ENCODE results near the gene CNTNAP2.

Gene CNTNAP2

DNA sequence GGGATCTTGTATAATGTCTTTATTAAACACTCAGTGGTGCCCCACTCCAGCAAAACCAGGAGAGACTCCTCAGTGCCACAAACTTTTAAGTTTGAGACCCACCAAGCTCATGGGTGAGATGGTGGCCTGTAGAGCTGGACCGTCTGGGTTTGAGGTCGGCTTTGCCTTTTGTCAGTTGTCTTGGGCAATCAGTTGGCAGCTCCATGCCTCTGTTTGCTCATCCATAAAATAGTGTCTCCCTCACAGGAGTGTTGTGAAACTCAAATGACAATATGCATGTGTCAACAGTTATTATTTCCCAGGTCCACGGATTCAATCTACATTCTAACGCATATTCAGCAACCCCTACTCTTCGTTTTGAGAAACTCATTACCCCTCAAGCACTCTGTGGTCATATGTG, 2106.1 kb downstream of the CNTNAP2 start:
- TF ChIP-seq GATA3 (IDR thresholded peaks at IDR 0.05; ENCODE audit: low read depth, low read length) (no peak), GATA2 (IDR thresholded peaks at IDR 0.05; ENCODE audit: low read depth, low read length) (no peak)

DNA sequence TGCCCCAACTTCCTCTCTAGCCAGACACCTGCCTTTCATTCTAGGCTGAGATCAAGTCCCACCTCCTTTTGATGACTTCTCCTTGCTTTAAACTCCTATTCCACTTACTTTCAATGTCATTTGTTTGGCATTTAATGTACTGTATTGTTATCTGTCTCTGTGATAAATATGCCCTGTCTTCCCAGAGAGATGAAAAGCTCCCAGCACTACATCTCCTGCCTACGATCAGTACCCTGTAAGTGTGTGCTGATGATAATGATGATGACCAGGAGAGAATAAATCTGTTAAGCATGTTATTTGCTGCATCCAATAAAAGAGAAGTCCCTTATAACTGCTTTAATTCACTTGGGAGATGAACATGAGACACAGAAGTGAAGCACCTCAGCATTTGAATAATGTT, 2106.6 kb downstream of the CNTNAP2 start:
- no peak for TF ChIP-seq GATA2 (IDR thresholded peaks at IDR 0.05; ENCODE audit: low read depth, low read length)
- no peak for TF ChIP-seq GATA3 (IDR thresholded peaks at IDR 0.05; ENCODE audit: low read depth, low read length)

DNA sequence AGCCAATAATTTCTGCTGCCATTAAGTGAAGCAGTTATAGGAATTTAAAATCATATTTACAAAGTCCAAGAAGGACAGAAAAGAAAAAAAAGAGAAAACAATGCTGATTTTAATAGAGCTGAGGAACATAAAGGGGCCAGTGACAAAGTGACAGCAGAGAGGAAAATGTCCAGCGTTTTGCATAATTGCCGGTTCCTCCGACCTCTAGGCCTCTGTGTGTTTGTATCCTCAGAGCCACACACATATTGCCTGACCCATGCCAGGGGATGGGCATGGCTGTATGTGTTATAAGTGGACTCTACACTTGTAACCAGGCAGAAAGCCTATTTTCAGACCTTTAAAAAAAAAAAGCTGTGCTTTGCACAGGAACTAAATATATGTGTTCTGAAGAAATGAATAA, 2107.1 kb downstream of the CNTNAP2 start:
- no peak for TF ChIP-seq GATA3 (IDR thresholded peaks at IDR 0.05; ENCODE audit: low read depth, low read length)

DNA sequence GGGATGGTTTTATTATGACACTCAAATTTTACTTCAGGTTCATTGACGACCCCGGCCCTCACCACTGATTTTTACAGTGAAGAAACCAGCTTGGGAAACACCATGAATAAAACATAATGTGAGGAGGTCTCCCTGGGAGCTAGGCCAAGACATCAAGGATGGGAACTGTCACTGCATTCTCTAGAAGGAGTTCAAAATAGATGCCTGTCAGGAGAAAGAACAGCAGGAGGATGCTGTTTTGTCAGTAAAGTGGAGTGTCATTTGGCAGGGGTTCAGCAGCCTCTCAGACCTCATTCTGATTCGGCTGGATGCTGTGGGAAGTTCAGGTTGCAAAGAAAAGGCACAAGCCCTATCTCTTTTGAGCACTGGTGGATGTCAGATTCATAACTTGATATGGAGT, 2113.7 kb downstream of the CNTNAP2 start:
- TF ChIP-seq GATA2 (IDR thresholded peaks at IDR 0.05; ENCODE audit: low read depth, low read length): no peak
- no peak for TF ChIP-seq GATA3 (IDR thresholded peaks at IDR 0.05; ENCODE audit: low read depth, low read length)

DNA sequence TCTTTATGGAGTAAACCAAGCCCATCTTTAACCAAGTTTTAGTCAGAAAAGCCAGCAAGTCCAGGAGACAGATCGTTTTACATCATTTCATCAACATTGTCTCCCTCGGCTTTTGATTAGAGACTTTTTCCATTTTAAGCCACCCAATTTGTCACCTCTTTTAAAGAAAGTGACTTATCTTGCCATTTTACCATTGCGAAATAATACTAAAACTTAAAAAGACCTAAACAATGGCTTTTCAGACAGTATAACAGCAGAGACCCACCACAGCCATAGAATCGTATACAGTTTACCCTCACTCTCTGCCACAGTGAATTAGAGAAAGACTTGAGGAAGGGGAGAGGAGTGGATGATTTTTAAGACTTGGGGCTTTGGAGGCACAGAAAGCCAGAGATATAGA, 2114.3 kb downstream of the CNTNAP2 start:
- no peak for TF ChIP-seq GATA3 (IDR thresholded peaks at IDR 0.05; ENCODE audit: low read depth, low read length)
- no peak for TF ChIP-seq GATA2 (IDR thresholded peaks at IDR 0.05; ENCODE audit: low read depth, low read length)

DNA sequence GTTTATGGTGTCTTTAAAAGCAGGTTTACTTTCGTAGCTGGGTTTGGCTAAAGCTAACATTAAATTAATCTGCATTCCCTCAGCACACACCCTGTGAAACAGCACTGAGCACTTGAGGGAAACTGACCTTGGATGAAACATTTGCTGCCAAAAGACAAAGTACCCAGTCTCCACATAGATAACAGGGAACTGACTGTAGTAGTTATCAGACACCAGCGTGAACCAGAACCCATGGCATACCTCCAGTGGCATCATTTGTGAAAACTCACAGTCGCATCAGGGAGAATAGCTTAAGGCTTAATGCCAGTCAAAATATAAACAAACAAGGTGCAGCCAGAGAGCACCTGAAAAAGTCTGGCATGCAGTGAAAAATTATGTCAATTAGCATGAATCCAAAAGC, 2116.2 kb downstream of the CNTNAP2 start:
- no peak for TF ChIP-seq GATA3 (IDR thresholded peaks at IDR 0.05; ENCODE audit: low read depth, low read length)
- TF ChIP-seq GATA2 (IDR thresholded peaks at IDR 0.05; ENCODE audit: low read depth, low read length): no peak

DNA sequence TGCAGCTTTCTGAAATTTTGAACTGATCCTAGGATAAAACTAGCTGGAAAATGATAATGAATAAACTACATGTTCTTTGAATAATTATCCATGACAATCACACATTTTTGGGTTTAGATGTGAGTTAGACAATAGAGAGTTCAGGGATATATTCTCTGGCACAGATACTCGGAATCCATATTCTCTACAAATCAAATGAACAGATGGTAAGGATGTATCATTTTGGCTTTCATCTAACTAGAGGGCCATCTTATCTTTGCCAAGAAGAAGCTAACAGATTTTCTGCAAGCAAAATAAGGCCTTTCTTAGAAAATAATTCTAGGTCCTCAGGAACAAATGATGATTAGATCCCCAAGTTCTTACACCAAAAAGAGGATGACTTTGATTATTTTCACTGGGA, 2118.1 kb downstream of the CNTNAP2 start:
- no peak for TF ChIP-seq GATA3 (IDR thresholded peaks at IDR 0.05; ENCODE audit: low read depth, low read length)

DNA sequence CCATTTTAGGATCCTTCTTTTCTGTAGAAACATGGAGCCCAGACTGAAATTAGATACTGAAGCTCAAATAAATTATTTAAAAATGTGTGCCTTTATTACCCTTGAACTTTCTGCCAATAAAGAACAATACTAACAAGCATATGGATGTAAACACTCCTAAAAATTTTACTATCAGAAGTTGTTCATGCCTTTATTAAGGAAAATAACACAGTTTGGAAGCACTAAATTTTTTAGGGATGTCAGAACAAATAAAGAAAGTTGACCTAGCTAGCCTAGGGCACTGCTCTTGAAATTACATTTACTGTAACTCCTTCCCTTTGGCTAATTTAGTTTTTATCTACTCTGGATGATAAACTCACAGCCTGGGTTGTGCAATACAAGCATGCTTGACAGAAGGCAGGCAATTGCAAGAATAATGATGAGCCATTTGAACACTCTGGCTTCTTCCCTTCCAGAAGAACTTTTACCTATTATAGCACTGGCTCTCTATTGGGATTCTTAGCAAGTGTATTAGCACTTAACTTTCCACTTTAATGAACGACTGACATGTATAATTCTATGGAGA, 2122.2 kb downstream of the CNTNAP2 start:
- TF ChIP-seq GATA2 (IDR thresholded peaks at IDR 0.05; ENCODE audit: low read depth, low read length) (no peak), GATA3 (IDR thresholded peaks at IDR 0.05; ENCODE audit: low read depth, low read length) (no peak)

DNA sequence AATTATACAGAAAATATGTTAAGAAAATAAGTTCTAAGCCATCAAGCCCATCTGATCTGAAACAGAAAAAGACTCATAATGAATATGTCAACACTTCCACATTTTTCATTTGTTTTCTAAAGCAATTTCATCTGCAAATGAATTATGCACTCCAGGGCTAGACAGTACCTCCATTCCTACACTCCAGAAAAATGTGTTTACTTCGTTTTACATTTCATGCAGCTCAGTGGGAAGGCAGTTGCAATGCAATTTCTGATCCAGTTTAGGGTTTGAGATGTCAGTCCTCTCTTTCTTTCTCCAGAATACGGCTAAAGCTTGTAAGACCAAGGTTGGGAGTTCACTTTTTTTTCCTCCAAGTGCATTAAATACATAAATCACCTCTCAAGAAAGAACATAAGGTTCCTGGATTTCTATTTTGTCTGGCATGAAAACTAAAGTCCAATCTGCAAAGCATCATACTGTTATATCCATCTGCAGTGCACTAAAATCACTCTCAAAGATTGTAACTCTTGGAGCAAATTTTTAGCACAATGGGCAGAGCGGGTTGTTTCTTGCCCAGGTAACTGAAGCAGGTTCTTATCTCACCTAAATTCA, 2125.2 kb downstream of the CNTNAP2 start:
- TF ChIP-seq GATA2 (IDR thresholded peaks at IDR 0.05; ENCODE audit: low read depth, low read length): no peak
- TF ChIP-seq GATA3 (IDR thresholded peaks at IDR 0.05; ENCODE audit: low read depth, low read length): no peak

DNA sequence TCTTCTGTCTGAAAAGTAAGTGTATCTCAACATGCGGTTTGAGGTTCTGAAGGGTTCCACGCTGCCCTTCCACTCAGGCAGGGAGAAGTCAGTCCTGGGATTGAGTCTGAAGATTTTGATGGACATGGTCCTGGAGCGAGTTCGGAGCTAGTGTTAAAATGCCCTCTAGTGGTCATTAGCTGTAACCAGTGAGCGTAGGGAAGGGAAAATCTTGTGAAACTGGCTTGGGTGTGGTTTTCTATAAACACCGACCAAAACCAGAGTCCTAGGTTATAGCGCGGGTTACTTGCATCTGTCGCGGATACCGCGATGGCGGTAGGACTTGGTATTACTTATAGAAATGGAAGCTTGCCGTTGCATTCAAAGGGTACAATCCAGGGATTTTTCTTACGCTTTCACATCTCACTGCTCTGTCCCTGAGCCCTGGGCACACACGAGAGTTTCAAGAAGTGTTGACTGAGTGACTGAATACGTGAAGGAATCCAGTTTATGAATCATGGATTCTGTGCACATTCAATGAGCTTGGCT, 2125.8 kb downstream of the CNTNAP2 start:
- TF ChIP-seq GATA2 (IDR thresholded peaks at IDR 0.05; ENCODE audit: low read depth, low read length) (no peak), GATA3 (IDR thresholded peaks at IDR 0.05; ENCODE audit: low read depth, low read length) (no peak)

DNA sequence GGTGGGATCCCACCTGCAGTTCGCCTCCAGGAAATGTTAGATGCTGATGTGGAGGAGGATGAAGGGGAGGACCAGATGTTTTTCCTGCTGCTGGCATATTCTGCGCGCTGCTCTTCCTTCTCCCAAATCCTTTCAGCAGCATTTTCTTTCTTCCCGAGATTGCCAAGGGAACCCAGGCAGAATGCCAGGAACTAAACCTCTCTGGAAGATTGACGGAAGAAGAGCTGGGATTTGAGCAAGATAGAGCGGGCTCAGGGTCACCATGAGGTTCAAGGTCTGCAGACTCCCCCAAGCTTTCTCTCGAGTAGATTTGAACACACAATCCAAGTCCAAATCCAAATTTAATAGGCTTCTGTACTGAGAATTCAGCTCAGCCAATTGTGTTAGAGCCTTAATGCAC, 2128.8 kb downstream of the CNTNAP2 start:
- TF ChIP-seq GATA2 (IDR thresholded peaks at IDR 0.05; ENCODE audit: low read depth, low read length) (no peak), GATA3 (IDR thresholded peaks at IDR 0.05; ENCODE audit: low read depth, low read length) (no peak)

DNA sequence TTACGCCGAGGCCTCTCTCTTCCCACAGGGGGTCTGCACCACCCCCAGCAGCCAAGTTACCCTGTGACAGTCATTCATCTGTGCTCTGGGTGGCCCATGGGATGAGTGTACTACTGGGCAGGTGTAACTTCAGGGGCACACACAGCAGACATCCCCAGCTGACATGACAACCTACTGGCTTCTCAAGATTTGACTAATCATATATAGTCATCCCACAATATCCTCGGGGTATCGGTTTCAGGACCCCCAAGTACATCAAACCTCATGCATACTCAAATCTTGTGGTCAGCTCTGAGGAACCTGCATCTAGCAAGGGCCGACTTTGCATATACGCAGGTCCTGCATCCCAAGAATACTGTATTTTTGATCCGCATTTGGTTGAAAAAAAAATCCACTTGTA, 2137.0 kb downstream of the CNTNAP2 start:
- TF ChIP-seq GATA2 (IDR thresholded peaks at IDR 0.05; ENCODE audit: low read depth, low read length) (no peak), GATA3 (IDR thresholded peaks at IDR 0.05; ENCODE audit: low read depth, low read length) (no peak)

DNA sequence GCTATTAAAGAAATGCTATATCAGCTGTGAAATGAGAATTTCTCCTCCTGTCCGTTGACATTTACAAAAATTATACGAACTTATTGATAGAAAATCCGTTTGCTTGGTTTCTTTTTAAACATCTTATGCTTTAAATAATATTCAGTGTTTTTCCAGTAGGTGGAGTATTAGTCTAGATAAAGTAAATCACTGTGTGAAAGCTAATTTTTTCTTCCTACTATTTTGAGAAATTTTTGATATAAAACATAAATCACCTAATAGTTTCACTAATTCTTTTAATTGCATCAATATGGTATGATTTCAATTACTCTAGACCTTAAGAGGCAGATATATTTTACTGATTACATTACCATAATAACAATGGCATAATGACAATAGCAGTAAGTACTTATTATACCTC, 2138.7 kb downstream of the CNTNAP2 start:
- no peak for TF ChIP-seq GATA2 (IDR thresholded peaks at IDR 0.05; ENCODE audit: low read depth, low read length)
- TF ChIP-seq GATA3 (IDR thresholded peaks at IDR 0.05; ENCODE audit: low read depth, low read length): no peak

DNA sequence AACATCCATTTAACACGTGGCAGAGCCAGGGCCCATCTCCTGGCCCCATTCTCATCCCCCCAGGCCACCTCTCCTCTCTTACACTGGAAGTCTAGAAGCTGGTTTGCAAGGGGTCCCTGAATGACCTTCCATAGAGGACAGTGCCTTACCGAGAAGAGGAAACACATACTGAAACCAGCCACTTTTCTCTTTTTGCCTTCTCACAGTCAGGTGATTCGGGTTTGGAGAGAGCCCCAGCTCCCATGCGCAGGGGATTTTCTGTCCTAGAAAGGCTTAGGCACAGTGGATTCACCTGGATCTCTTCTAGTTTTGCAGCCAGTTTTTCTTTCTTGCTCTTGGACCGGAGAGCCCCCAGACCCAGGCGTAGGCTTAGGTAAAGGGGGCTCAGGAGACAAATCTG, 2139.8 kb downstream of the CNTNAP2 start:
- TF ChIP-seq GATA3 (IDR thresholded peaks at IDR 0.05; ENCODE audit: low read depth, low read length): no peak
- TF ChIP-seq GATA2 (IDR thresholded peaks at IDR 0.05; ENCODE audit: low read depth, low read length): no peak

DNA sequence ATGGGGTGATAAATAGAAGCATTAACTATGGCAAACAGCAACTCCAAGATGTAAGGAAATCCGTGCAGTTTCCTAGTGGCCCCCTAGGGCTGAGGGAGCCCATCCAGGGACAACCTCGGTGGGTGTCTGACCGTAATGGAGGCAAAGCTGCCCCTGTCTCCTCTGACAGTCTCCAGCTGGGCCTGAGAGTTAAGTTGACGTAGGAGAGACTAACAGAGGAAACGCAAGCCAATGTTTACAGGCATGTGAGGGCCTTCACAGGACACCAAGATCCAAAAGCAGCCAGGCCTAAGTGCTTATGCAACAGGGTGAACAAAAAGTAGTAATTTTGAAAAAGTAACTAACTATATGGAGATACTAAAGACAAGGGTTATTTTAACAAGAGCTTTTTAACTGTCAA, 2144.0 kb downstream of the CNTNAP2 start:
- no peak for TF ChIP-seq GATA3 (IDR thresholded peaks at IDR 0.05; ENCODE audit: low read depth, low read length)
- TF ChIP-seq GATA2 (IDR thresholded peaks at IDR 0.05; ENCODE audit: low read depth, low read length): no peak

DNA sequence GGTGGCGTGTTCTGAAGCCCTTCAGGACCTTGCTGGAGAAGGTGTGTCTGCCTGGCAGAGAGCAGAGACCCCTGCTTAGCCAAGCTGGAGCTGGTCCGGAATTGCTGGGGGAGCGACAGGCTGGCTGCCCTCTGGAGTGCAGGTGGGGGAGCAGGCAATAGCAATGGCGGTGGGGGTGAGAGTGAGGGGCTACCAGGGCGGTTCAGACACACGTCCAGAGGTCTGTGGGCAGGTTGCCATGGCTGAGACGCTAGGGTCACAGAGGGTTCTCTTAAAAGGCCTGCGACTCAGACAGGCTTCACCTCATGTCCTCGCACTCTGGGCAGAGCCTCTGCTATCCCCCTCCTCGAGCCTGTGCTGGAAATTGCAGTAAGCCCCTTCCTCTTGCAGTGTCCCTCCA, 2144.9 kb downstream of the CNTNAP2 start:
- no peak for TF ChIP-seq GATA2 (IDR thresholded peaks at IDR 0.05; ENCODE audit: low read depth, low read length)
- no peak for TF ChIP-seq GATA3 (IDR thresholded peaks at IDR 0.05; ENCODE audit: low read depth, low read length)
